HG03097 (cell line): ENCODE measurements around the gene COL11A2.
"Not testable (repeated sequence)": the region's sequence is repeated elsewhere in the genome, so short reads cannot be mapped to it uniquely, and the experiment has no call there.

Source experiments
- ATAC-seq: cut with Tn5 transposase; IDR thresholded peaks from one replicate; pipeline ENCODE4 v1.9.1; 2021; ENCODE audit not compliant: unreplicated experiment, low FRiP score

The COL11A2 gene

DNA sequence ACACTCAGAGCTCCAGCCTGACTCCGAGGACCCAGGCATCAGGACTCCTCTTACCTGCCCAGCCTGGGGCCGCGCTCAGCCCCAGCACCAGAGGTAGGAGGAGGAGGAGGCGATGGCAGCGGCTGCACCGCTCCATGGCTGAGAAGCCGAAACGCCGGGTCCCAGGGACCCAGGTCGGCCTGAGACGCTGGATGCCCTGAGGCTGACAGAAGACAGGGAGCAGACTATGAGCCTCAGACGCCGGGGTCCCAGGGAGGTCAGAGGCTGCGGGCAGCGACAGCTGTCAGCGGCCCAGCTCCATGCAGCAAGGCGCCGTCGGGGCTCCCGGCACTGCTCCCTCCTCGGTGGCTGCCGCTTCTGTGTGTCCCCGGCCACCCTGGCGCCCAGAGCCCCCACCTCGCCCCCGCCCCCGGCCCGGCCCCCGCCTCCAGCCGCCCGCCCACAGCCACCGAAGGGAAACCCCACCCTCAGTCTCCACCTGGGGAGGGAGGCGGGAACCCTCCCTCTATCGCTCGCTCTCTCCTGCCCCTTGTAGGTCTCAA, at the start of gene COL11A2:
Gene COL11A2, minus strand, starts transcription at position 363 of the 542 bp plus-strand sequence. Its CDS starts 227 bp downstream, at position 136.
- no peak for ATAC-seq

GRCh38 chr6:33241968-33242367, 49.7 kb upstream of the COL11A2 start:
- ATAC-seq = no peak

- no peak for ATAC-seq
Measured at GRCh38 chr6:33237741-33238140, 45.5 kb upstream of the COL11A2 start.

- no peak for ATAC-seq
Measured at GRCh38 chr6:33236852-33237251, 44.6 kb upstream of the COL11A2 start.

DNA sequence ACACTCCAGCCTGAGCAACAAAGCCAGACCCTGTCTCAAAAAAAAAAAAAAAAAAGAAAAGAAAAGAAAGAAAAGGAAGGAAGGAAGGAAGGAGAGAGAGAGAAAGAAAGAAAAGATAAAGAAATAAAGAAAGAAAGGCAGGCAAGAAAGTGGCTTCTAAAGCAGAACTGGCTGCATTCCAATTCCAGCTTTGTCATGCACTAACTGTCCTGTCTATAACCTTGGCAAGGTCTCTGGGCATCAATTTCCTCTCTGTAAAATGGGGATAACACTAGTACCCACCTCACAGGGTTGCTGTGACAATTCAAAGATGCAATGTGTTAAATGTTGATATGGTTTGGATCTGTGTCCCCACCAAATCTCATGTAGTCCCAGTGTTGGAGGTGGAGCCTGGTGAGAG, 44.1 kb upstream of the COL11A2 start:
- ATAC-seq = no peak

GRCh38 chr6:33235221-33235634, 43.0 kb upstream of the COL11A2 start:
- ATAC-seq = no peak

GRCh38 chr6:33226503-33227120, 34.3 kb upstream of the COL11A2 start:
- not testable (repeated sequence) for ATAC-seq

- ATAC-seq = no peak
Measured at GRCh38 chr6:33217681-33218080, 25.4 kb upstream of the COL11A2 start.

GRCh38 chr6:33217246-33217645, 25.0 kb upstream of the COL11A2 start:
- no peak for ATAC-seq

- no peak for ATAC-seq
Measured at GRCh38 chr6:33216117-33216649, 23.9 kb upstream of the COL11A2 start.

DNA sequence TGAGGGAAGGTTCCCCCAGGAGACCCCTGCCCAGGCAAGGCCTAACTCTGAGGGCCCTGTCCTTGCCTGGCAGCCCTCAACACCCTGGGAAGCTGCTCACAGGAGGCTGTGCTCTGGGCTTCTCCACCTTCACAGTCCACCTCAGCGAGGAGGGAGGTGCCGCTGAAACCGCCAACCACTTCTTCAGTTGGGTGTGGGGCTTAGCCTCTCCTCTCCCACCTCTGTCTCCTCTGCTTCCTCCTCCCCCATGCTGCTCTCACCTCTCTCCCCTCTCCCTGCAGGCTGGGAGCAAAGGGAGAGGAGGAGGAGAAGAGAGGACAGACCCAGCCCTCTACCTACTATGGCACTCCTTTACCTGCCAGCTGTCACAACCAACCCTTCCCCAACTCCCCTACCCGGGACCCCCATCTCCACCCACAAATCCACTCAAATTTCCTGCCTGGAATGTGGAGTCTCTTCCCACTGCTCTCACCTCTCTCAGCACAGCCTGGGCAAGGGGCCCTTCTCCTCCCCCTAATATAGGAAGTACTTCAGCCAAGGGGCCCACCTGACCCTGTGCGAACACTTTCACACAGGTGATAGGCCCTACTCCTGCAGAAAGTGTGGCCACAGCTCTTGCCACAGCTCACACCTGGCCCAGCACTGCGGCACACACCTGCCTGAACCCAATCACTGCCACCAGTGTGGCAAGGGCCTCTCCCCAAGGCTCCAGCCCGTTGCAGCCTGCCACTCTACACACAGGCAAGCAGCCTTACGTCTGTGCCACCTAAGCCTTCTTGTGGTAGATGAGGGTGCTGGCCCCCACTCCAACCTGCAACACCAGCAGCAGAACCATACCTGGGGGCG, 23.2 kb upstream of the COL11A2 start:
- no peak for ATAC-seq

GRCh38 chr6:33213989-33214335, 21.7 kb upstream of the COL11A2 start:
- no peak for ATAC-seq

- no peak for ATAC-seq
Measured at GRCh38 chr6:33213166-33213988, 21.1 kb upstream of the COL11A2 start.

- ATAC-seq = no peak
Measured at GRCh38 chr6:33212857-33213165, 20.5 kb upstream of the COL11A2 start.

- no peak for ATAC-seq
Measured at GRCh38 chr6:33211666-33212422, 19.6 kb upstream of the COL11A2 start.

- ATAC-seq = no peak
Measured at GRCh38 chr6:33211136-33211535, 18.9 kb upstream of the COL11A2 start.

DNA sequence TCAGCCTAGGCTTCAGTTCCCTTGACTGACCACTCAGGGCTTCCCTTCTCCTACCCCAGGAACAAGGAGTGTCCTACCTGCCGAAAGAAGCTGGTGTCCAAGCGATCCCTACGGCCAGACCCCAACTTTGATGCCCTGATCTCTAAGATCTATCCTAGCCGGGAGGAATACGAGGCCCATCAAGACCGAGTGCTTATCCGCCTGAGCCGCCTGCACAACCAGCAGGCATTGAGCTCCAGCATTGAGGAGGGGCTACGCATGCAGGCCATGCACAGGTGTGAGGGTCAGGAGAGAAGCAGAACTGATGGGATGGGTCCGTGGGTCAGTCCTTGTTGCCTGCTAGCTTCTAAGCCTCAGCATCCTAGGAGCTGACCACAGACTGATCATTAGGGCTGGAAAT, 17.6 kb upstream of the COL11A2 start:
- ATAC-seq = no peak

- ATAC-seq = no peak
Measured at GRCh38 chr6:33208091-33208967, 16.1 kb upstream of the COL11A2 start, which contains the start of gene RING1. Gene RING1 (plus strand): TSS chr6:33208500. CDS start chr6:33208823, 323 bp downstream.

- no peak for ATAC-seq
Measured at GRCh38 chr6:33207552-33208090, 15.4 kb upstream of the COL11A2 start.
